HFFc6 (cell line): ENCODE measurements around the gene EPDR1. TPM values are rescaled to one million over a fixed set of nuclear protein-coding genes. Genes with fewer than 3 reads are reported as not detected.

ENCODE experiments used
- DNase-seq: peaks from one replicate; pipeline ENCODE4 v3.0.0-alpha.2; 2018
- H3K27ac Mint-ChIP-seq: 2 replicates; pipeline ENCODE4 v1.8.0; 2020; ENCODE audit warnings: mild to moderate bottlenecking, mixed read lengths
- H3K27me3 Mint-ChIP-seq: 2 replicates; pipeline ENCODE4 v1.8.0; 2021; ENCODE audit warnings: mild to moderate bottlenecking, moderate library complexity, mixed read lengths; ENCODE audit not compliant: insufficient read depth
- H3K36me3 Mint-ChIP-seq: 2 replicates; pipeline ENCODE4 v1.8.0; 2021; ENCODE audit warnings: low read depth, mixed read lengths
- H3K4me1 Mint-ChIP-seq: 2 replicates; pipeline ENCODE4 v1.8.0; 2020; ENCODE audit warnings: low read depth, mixed read lengths
- H3K4me3 Mint-ChIP-seq: 2 replicates; pipeline ENCODE4 v1.8.0; 2020; ENCODE audit warnings: mild to moderate bottlenecking, moderate library complexity, mixed read lengths
- H3K9me3 Mint-ChIP-seq: 2 replicates; pipeline ENCODE4 v1.8.0; 2020; ENCODE audit warnings: mild to moderate bottlenecking, mixed read lengths
- total RNA-seq, 6 experiments: library from RNA; stranded (reverse); fragmentation: NEBNext Ultra II Directional; extraction: Animal tissue kit (Norgen Biotek cat#: 25700); gene quantifications; 2 replicates in 1 of 6; 3 replicates in 5 of 6; pipeline ENCODE4 v1.2.3, GENCODE V29; 2021
- TF ChIP-seq, protein P1 (sequence below): fragments of 200-600 bp; sonication (generic); IDR thresholded peaks from 2 replicates; pipeline ENCODE4 v1.5.0; 2021; ENCODE audit warnings: antibody characterized with exemption, mild to moderate bottlenecking

The EPDR1 gene
- total RNA-seq, 6 experiments from 2014 or later = not detected

DNA sequence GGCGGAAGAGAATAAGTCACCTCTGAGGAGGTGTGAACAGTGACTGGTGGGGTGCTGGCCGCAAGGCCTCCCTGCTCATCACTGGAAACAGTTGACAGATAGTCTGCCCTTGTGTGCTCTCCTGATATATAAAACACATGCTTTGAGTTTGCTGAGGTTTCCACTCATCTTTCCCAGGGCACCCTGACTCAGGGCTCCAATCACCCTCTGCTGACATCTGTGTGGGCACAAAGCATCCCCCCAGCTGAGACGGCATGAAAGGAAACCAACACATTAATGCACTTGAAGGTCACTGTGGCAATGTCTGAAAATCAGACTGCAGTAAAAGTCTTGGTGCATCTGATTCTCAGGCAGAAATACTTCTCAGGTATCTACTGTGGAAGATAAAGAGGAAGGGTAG, 49.8 kb downstream of the EPDR1 start:
- H3K4me1 Mint-ChIP-seq = no peaks in the 10 kb centered on the region
- no peak overlapping the region for H3K27ac Mint-ChIP-seq
- peaks cover 65% of the 10 kb centered on the region for H3K9me3 Mint-ChIP-seq

DNA sequence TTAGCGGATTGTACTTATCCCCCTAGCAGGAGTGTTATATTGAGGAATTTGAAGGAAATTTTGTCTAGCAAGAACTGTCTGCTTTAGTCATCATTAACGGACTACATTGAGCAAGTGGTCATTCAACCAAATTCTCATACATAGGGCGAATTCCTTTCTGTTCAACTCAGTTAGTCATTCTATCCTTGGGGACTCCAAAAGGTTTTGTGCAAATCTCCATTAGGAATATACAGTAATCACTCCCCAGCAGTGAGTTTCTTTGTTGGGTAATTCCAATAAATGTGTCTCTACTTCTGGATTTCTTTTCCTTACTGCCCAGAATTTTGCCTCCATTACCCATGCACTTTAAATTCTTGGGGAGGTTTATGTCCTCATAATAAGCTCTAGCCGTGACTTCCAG, 51.1 kb downstream of the EPDR1 start:
- Mint-ChIP-seq H3K36me3 (peaks cover 10% of the 10 kb centered on the region), H3K4me3 (no peak overlapping the region), H3K27me3 (no peaks in the 10 kb centered on the region), H3K9me3 (peaks cover 72% of the 10 kb centered on the region), H3K4me1 (no peaks in the 10 kb centered on the region), H3K27ac (no peak overlapping the region)
- DNase-seq = no peak
- TF ChIP-seq, protein P1, sequence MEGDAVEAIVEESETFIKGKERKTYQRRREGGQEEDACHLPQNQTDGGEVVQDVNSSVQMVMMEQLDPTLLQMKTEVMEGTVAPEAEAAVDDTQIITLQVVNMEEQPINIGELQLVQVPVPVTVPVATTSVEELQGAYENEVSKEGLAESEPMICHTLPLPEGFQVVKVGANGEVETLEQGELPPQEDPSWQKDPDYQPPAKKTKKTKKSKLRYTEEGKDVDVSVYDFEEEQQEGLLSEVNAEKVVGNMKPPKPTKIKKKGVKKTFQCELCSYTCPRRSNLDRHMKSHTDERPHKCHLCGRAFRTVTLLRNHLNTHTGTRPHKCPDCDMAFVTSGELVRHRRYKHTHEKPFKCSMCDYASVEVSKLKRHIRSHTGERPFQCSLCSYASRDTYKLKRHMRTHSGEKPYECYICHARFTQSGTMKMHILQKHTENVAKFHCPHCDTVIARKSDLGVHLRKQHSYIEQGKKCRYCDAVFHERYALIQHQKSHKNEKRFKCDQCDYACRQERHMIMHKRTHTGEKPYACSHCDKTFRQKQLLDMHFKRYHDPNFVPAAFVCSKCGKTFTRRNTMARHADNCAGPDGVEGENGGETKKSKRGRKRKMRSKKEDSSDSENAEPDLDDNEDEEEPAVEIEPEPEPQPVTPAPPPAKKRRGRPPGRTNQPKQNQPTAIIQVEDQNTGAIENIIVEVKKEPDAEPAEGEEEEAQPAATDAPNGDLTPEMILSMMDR = no peak

More for the DNA sequence above, 49.8 kb downstream of the EPDR1 start:
- Mint-ChIP-seq H3K36me3 (peaks cover 10% of the 10 kb centered on the region), H3K4me3 (no peak overlapping the region), H3K27me3 (no peaks in the 10 kb centered on the region)
- DNase-seq = no peak
- TF ChIP-seq, protein P1 = no peak

DNA sequence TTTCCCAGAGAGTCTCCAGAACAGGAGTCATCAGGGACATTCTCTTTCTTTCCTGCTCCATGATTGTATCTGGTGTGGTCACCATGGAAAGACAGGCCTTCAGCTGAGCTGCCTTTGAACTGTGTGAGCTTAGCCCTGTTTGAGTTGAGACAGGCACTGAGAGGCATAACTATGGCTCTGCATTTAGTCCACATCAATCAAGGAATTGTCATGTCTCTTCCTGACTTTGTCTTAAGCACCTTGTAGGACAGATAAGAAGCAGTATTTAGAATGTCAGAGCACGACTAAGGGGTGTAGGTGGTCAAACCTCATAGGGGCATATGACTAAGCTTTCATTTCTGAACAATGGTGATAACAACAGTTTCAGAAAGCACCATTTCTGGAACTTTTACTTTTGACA, 53.5 kb downstream of the EPDR1 start:
- no peaks in the 10 kb centered on the region for H3K4me1 Mint-ChIP-seq
- DNase-seq = no peak
- H3K36me3 Mint-ChIP-seq = peaks cover 3% of the 10 kb centered on the region
- H3K27ac Mint-ChIP-seq = no peak overlapping the region
- H3K4me3 Mint-ChIP-seq = no peak overlapping the region
- peaks cover 75% of the 10 kb centered on the region for H3K9me3 Mint-ChIP-seq
- TF ChIP-seq, protein P1 = no peak
- no peaks in the 10 kb centered on the region for H3K27me3 Mint-ChIP-seq

DNA sequence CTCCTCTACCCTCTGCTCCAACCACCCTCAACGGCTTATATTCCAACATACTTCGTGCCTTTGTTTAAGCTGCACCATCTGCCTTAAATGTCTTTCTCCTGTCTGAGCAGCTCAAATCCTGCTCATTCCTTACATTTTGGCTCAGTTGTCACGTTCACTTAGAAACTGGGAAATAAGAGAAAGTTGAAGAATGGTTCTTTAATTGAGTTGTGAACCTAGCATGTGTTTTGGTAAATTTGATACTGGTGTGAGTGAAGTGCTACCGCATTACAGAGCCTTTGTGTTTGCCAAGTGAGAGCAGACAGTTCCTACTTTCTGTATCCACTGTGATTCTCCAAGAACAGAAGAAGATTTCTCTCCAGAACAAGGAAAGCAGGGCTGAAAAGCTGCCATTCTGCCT, 54.3 kb downstream of the EPDR1 start:
- DNase-seq = no peak
- H3K4me1 Mint-ChIP-seq = no peaks in the 10 kb centered on the region
- no peak overlapping the region for H3K4me3 Mint-ChIP-seq
- peaks cover 75% of the 10 kb centered on the region for H3K9me3 Mint-ChIP-seq
- no peaks in the 10 kb centered on the region for H3K27me3 Mint-ChIP-seq
- TF ChIP-seq, protein P1 = no peak
- H3K36me3 Mint-ChIP-seq = peaks cover 3% of the 10 kb centered on the region
- no peak overlapping the region for H3K27ac Mint-ChIP-seq

DNA sequence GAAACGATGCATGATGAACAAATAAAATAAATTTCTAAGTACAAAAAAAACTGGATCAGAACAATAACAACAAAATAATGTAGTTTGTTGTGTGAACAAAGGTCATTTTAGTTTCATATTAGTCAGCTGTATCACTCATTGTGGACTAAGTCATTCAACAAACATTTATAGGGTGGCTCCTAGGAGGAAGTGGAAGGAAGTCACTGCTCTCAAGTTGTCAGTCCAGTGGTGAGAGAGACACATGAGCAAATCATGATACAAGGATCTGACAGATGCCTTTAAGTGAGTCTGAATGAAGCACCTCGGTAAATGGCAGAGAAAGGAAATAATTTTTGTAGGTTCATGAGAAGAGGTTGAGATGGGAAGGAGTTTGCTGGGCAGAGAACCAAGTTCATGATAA, 56.8 kb downstream of the EPDR1 start:
- Mint-ChIP-seq H3K27me3 (no peaks in the 10 kb centered on the region), H3K36me3 (no peaks in the 10 kb centered on the region; the same call in 1 of the 2 replicates), H3K27ac (no peak overlapping the region), H3K4me1 (no peaks in the 10 kb centered on the region), H3K9me3 (peaks cover 59% of the 10 kb centered on the region), H3K4me3 (no peak overlapping the region)
- TF ChIP-seq, protein P1 = no peak
- no peak for DNase-seq

DNA sequence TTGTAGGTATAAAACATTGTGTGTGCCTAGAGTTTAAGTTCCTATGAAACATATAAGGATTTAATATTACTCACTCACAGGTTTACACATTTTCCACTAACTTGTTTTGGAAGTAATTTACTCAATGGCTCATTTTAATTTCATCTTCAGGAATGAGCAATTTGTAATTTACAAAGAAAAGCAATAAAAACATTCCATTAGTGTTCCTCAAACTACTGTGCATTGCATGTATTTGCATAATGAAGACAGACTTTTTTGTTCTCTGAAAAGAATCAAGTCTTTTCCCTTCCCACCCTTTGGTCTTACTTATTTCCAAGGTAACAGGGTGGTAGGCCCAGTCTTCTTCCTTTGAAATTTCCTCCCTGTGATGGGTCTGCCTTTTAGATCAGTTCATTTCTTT, 61.2 kb downstream of the EPDR1 start:
- Mint-ChIP-seq H3K36me3 (no peaks in the 10 kb centered on the region; the same call in 1 of the 2 replicates), H3K27ac (no peak overlapping the region), H3K27me3 (peaks cover 2% of the 10 kb centered on the region), H3K4me1 (no peaks in the 10 kb centered on the region), H3K4me3 (no peak overlapping the region), H3K9me3 (peaks cover 52% of the 10 kb centered on the region)
- no peak for DNase-seq
- TF ChIP-seq, protein P1 = no peak
